ENCODE data around the gene HS6ST2.

Gene HS6ST2

DNA sequence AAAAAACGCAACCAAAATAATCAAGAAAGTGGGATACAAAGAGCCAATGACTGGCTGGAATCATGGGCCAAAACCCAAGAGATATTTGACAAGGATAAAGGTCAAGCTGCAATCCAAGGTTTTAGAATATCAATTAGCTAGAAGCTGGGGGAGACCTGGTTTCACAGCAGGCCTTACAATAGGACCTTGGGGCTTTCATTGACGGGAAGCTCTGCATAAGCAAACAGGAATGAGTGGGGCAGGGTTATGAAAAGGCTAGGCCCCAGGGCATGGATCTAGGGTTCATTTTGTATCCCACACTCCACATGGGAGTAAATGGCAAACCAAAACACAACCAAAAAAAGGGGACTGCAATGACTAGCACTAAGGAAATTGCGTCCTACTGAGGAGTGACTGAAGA is 215.3 kb downstream of the HS6ST2 start:
- FAIRE-seq (no peak), DNase-seq (ENCODE audit: insufficient read length, low spot score) (no peak)
- no peak for TF ChIP-seq POLR2A (IDR thresholded peaks at IDR 0.05; ENCODE audit: low read depth, low read length)

DNA sequence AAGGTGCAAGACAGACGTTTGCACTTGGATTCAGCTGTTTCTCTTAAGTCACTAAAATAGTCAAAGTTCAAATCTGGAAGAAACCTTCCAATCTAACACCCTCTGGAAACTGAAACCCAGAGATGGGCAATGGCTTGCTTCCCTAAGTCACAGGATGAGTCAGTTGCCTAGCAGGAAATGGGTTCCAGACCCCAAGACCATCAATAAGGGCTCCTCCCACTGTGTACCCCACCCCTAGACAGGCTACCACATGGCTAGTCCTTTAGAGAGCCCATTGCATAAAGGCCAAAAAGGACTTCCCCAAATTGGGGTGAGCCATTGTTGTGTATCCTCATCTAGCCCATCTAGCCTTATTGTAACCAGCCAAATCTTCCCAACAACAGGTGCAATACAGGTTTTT is 216.2 kb downstream of the HS6ST2 start:
- DNase-seq (ENCODE audit: insufficient read length, low spot score) = no peak
- FAIRE-seq = no peak
- no peak for TF ChIP-seq POLR2A (IDR thresholded peaks at IDR 0.05; ENCODE audit: low read depth, low read length)

DNA sequence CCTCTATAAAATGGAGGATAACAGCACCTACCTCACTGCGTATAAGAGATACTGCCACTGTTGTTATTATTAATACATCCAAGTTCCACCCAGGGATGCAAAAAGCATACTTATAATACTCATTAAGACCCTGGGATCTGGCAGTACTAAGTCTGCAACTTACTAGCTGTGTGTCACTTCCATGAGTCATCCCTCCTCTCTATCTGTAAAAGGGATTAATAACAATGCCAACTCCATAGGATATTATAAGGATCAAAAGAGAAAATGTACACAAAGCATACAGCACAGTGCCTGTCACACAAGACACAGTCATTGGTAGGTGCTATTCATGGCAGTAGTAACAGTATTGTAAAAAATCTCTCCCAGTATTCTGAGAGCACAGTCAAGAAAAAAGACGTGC is 216.7 kb downstream of the HS6ST2 start:
- no peak for FAIRE-seq
- no peak for DNase-seq (ENCODE audit: insufficient read length, low spot score)
- TF ChIP-seq POLR2A (IDR thresholded peaks at IDR 0.05; ENCODE audit: low read depth, low read length) = no peak

DNA sequence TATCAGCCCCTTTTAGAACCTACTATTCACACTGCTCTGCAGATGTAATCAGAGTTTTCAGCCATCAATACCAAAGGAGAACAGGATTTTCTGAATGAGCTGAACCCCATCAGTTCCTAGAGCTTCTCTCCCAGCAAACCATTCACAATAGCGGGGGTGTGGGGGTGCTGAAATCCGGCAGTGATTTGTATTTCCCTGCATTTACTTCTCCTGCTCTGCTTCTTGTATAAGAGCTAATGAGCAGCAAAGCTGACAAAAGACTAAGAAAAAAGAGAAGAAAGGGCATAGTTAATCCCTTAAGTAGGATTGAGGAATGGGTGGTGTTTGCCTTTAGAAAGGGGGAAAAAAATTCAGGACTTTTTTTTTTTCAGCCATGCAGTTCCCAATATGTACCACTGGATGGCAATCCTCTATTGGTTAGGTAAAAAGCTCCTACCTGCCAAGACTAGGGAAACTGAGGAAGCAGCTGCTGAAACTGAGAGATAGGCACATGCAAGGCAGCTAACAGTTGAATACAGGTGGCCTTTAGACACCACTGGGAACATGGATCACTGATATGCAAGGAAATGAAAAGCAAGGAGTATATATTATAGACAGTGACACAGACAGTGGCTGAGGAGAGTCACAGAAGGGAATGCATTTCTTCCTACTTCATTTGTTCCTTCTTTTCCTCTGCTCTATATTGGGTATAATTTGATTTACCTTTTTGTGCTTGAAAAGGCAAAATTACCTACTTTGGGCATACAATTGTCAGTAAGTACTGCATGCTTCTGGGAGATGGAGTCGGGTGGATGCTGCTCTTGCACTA is 217.9 kb downstream of the HS6ST2 start:
- FAIRE-seq = no peak
- no peak for DNase-seq (ENCODE audit: insufficient read length, low spot score)
- TF ChIP-seq POLR2A (IDR thresholded peaks at IDR 0.05; ENCODE audit: low read depth, low read length) = no peak

DNA sequence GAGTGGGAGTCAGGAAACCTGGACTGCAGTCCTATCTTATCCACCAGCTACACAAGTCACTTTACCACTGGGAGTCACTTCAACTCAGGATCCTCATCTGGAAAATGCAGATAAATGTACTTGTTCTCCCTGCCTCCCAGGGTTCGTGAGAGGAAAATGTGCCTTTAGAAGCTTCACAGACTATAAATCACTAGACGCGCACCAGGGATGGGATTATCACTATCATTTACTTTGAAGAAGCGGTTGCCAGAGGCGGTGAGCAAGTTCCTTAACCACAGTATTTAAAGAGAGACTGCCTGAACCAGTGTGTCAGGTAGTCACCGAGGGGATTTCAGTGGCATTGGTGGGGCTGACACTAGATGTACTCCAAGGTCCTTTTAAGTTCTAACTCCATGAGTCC is 219.5 kb downstream of the HS6ST2 start:
- FAIRE-seq (no peak), DNase-seq (ENCODE audit: insufficient read length, low spot score) (no peak)
- no peak for TF ChIP-seq POLR2A (IDR thresholded peaks at IDR 0.05; ENCODE audit: low read depth, low read length)

DNA sequence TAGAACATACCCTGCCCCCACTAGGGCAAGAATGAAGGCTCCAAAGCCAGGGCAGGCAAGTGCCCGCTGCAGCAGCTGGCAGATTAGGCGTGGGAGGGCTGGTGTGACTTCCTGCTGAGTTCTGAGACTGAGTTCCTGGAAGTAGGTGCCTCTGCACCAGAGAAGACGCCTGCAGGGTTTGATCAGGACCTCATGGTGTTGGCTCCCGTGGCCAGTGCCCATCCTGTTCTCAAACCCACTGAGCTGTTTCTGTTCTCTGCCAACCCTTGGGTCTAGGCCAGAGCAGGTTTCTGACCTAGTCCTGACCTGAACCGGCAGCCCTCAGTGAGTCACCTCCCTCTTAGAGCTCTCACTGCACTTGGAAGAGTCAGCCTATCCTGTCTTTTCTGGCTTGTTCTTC is 220.7 kb downstream of the HS6ST2 start:
- DNase-seq (ENCODE audit: insufficient read length, low spot score) (peak; percentile 4), FAIRE-seq (no peak)
- no peak for TF ChIP-seq POLR2A (IDR thresholded peaks at IDR 0.05; ENCODE audit: low read depth, low read length)

DNA sequence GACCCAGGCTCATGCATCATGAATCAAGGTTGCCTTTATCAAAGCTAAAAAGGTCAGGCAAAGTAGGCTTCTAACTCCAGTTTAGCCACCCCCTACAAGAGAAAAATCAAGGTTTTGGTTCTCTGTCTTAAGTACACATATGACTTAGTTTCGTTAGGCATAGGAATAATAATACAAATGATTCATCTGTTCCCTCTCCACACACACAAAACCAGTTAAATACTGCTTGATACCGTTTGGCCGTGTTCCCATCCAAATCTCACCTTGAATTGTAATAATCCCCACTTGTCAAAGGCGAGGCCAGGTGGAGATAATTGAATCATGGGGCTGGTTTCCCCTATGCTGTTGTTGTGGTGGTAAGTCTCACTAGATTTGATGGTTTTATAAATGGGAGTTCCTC is 226.2 kb downstream of the HS6ST2 start:
- no peak for TF ChIP-seq POLR2A (IDR thresholded peaks at IDR 0.05; ENCODE audit: low read depth, low read length)
- no peak for FAIRE-seq
- DNase-seq (ENCODE audit: insufficient read length, low spot score) = no peak

DNA sequence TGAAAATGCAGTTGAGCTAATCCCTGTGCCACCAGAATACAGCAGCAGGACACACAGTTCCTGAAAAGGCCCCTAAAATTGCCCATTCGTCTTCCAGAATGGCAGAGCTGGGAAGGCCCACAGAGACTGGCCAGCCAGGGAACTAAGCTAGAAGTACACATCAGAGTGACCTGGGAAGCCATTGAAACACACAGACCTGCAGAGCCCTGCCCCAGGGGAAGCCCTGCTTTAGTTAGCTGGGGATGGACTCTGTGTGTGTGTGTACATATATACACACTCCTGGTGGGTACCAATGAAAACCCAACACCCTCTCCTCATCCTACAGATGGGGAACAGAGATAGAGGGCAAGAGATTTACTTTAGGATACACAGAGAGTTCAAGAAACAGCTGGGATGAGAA is 227.7 kb downstream of the HS6ST2 start:
- DNase-seq (ENCODE audit: insufficient read length, low spot score) (no peak), FAIRE-seq (no peak)
- TF ChIP-seq POLR2A (IDR thresholded peaks at IDR 0.05; ENCODE audit: low read depth, low read length) = no peak

DNA sequence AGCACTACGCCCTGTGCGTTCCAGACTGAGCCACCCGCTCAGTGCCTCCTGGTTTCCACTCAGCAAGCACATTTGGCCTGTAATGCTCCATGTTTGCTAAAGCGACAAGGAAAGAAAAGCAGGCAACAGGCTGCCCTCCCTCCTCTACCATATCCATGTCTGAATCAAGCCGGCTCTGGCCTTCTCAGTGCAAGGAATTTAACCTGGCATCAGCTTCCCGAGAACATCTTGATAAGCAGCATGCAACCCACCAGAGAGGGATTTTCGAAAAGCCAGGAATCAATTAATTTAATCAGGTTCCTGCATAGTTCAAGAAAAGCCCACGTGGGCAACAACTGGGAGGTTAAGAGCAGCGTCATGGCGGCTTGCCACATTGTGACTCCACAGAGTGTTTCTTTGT is 228.2 kb downstream of the HS6ST2 start:
- no peak for TF ChIP-seq POLR2A (IDR thresholded peaks at IDR 0.05; ENCODE audit: low read depth, low read length)

DNA sequence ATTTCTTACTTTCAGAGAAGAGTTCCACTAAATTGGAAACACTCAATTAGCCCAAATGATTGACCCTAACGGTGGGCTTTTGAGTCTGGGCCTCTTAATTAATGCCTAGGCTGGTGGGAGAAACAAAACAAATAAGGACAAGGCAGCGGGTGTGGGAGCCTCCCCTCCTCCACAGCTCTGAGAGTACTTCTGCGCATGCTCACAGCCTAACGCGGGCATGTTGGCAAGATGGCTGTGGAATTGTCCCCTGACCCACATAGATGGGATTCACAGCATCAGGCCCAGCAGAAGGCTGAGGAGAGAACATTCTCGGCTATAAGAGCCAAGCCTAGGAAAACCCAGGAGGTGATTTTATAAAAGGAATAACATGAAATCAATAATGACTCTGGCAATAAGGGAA is 230.1 kb downstream of the HS6ST2 start:
- TF ChIP-seq POLR2A (IDR thresholded peaks at IDR 0.05; ENCODE audit: low read depth, low read length) = no peak
- no peak for FAIRE-seq
- DNase-seq (ENCODE audit: insufficient read length, low spot score) = no peak

More for the DNA sequence above, 228.2 kb downstream of the HS6ST2 start:
- DNase-seq (ENCODE audit: insufficient read length, low spot score) (no peak), FAIRE-seq (no peak)

DNA sequence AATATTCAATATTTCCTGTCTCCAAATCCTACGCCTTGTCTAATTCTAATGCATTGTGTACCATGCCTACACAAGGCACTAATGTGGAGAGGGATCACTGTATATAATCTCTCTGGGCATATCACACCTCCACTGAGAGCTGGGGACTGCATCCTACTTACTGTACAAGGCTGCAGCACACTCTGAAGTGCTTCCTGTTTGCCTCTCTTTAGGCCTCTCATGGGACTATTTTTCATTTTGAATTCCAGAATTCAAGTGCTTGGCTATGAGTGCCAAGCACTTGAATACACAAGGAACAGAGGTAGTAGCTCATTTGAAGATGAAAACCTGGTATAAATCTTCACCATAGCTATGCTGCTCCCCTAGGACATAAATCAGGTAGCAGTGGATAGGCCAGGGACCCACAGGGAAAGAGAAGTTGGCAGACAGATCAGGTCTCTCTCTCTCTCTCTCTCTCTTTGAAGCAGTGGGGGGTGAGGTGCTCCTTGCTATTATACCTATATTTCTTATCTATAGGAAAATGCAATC is 239.9 kb downstream of the HS6ST2 start:
- no peak for DNase-seq (ENCODE audit: insufficient read length, low spot score)
- TF ChIP-seq POLR2A (IDR thresholded peaks at IDR 0.05; ENCODE audit: low read depth, low read length) = no peak
- FAIRE-seq = no peak

DNA sequence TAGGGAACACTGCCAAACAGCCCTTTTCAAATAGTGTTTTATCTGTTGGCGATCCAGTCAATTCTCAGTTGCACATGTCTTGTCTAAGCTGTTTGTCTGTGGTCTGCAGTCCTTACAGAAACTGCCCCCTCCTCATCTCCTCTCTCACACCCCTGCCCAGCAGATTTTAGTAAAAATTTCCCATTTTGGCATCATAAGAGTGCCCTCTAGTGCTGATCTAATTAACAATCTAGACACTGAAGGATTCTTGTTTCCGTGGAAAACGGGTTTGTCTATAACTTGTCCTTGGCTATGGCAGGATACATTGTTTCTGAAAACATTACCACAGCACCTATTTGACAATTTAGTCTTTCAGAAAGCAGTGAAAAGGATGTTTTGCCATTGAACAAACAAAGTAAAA is 242.4 kb downstream of the HS6ST2 start:
- no peak for FAIRE-seq
- TF ChIP-seq POLR2A (IDR thresholded peaks at IDR 0.05; ENCODE audit: low read depth, low read length) = no peak
- no peak for DNase-seq (ENCODE audit: insufficient read length, low spot score)

DNA sequence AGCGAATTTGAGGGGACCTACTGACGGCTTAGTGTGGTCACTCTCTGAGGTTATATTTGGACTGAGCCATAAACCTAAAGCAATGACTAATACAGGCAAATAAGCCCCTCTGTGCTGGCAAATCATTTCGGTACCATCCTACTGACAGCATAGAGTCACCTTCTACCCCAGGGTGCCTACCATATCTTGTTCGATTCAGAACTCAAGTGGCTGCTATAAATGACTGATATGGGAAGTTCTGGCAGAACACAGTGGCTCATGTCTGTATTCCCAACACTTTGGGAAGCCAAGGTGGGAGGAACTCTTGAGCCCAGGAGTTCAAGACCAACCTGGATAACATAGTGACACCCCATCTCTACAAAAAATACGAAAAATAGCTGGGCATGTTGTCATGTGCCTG is 243.5 kb downstream of the HS6ST2 start:
- FAIRE-seq (no peak), DNase-seq (ENCODE audit: insufficient read length, low spot score) (no peak)
- no peak for TF ChIP-seq POLR2A (IDR thresholded peaks at IDR 0.05; ENCODE audit: low read depth, low read length)

DNA sequence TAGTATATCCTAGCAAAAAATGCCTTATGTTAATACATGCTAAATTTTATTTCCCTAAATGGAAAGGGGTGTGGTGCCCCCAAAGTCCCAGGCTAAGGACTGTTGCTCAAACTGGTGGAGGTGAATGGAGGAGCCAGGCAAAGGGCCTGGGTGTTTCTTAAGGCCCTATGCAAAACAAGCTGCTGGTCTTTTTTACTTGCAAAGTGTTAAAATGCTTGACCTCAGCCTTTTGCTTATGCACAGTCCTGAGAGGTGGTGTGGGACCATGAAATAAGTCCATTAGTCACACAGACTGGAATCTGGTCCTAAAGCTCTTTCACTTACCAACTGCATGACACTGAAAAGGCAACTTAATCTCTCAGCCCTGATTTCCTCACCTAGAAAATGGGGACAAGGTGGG is 246.1 kb downstream of the HS6ST2 start:
- no peak for TF ChIP-seq POLR2A (IDR thresholded peaks at IDR 0.05; ENCODE audit: low read depth, low read length)
- FAIRE-seq (no peak), DNase-seq (ENCODE audit: insufficient read length, low spot score) (no peak)

DNA sequence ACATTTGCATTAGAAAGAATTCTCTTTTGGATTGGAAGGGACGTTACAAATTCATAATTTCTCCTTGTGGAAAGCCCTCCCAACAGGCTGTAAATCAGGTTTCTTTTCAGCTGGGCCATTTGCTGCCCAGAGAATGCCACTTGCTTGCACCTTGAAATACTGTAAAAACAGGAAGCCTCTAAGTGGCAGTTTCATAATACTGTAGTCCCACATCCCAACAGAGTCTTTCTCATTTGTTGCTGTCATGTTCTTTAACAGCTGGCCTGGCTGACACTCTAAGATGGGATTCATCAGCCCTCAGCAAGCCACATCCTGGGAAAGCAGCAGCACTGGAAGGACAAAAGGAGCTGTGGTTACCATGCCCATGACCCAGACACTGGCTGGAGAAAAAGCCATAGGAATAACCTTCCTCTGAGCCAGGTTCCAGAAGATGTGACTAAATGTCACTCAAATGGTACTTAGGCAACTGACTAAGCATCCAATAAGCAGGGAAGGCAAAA is 247.7 kb downstream of the HS6ST2 start:
- FAIRE-seq (no peak), DNase-seq (ENCODE audit: insufficient read length, low spot score) (no peak)
- TF ChIP-seq POLR2A (IDR thresholded peaks at IDR 0.05; ENCODE audit: low read depth, low read length) = no peak
